HL-60 (cell line): ENCODE measurements around the gene ARL4D.

ENCODE experiments used
- TF ChIP-seq, protein P1 (sequence below): IDR thresholded peaks from one replicate; pipeline ENCODE4 v1.5.1; 2011; ENCODE audit warnings: low read length, control low read depth, inconsistent platforms; ENCODE audit not compliant: insufficient read depth
- TF ChIP-seq, protein P2 (sequence below): IDR thresholded peaks from 2 replicates; pipeline ENCODE4 v1.6.1; 2012; ENCODE audit warnings: low read depth; ENCODE audit not compliant: insufficient replicate concordance

DNA sequence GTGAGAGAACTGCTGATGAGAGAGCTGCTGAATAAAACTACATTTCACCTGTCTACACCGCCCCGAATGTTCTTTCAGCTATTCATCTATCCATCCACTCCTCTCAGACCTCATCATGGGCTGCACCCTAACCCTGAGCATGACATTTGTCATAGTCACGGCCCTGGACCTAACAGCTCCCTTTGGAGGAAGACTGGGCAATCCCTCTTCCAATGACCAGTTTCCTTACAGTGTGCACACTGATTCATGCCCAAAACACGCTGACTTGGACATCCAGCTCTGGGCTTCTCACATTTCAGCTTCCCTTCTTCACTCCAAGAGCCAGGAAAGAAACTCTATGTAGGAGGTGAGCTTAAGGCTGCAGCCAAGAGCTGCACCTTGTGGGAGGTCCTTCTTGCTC is 41.8 kb upstream of the ARL4D start:
- TF ChIP-seq, protein P1, sequence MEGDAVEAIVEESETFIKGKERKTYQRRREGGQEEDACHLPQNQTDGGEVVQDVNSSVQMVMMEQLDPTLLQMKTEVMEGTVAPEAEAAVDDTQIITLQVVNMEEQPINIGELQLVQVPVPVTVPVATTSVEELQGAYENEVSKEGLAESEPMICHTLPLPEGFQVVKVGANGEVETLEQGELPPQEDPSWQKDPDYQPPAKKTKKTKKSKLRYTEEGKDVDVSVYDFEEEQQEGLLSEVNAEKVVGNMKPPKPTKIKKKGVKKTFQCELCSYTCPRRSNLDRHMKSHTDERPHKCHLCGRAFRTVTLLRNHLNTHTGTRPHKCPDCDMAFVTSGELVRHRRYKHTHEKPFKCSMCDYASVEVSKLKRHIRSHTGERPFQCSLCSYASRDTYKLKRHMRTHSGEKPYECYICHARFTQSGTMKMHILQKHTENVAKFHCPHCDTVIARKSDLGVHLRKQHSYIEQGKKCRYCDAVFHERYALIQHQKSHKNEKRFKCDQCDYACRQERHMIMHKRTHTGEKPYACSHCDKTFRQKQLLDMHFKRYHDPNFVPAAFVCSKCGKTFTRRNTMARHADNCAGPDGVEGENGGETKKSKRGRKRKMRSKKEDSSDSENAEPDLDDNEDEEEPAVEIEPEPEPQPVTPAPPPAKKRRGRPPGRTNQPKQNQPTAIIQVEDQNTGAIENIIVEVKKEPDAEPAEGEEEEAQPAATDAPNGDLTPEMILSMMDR = no peak
- TF ChIP-seq, protein P2, sequence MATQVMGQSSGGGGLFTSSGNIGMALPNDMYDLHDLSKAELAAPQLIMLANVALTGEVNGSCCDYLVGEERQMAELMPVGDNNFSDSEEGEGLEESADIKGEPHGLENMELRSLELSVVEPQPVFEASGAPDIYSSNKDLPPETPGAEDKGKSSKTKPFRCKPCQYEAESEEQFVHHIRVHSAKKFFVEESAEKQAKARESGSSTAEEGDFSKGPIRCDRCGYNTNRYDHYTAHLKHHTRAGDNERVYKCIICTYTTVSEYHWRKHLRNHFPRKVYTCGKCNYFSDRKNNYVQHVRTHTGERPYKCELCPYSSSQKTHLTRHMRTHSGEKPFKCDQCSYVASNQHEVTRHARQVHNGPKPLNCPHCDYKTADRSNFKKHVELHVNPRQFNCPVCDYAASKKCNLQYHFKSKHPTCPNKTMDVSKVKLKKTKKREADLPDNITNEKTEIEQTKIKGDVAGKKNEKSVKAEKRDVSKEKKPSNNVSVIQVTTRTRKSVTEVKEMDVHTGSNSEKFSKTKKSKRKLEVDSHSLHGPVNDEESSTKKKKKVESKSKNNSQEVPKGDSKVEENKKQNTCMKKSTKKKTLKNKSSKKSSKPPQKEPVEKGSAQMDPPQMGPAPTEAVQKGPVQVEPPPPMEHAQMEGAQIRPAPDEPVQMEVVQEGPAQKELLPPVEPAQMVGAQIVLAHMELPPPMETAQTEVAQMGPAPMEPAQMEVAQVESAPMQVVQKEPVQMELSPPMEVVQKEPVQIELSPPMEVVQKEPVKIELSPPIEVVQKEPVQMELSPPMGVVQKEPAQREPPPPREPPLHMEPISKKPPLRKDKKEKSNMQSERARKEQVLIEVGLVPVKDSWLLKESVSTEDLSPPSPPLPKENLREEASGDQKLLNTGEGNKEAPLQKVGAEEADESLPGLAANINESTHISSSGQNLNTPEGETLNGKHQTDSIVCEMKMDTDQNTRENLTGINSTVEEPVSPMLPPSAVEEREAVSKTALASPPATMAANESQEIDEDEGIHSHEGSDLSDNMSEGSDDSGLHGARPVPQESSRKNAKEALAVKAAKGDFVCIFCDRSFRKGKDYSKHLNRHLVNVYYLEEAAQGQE = no peak
